Measurements from ENCODE around the gene CHSY1. TPM values are rescaled to one million over a fixed set of nuclear protein-coding genes. Genes with fewer than 3 reads are reported as not detected.
A peak's percentile ranks its signal among the peaks of the same experiment; 100 is the strongest.

CHSY1 gene
- total RNA-seq (2022), result 24.3 and 29.8 TPM in 2 replicates
- percentile 77 among the genes with signal in this experiment for Bru-seq, nascent RNA
- percentile 73 among the genes with signal in this experiment for BruChase-seq, experiment 1, labeled RNA remaining after a 6-hour chase
- percentile 76 among the genes with signal in this experiment for BruChase-seq, experiment 2, labeled RNA remaining after a 2-hour chase
- long read RNA-seq, full-length matches to known transcripts, result 46 of 70 reads
- long read RNA-seq, partial matches to known transcripts, result 0 of 70 reads
- long read RNA-seq, other reads (novel, unspliced or antisense), result 24 of 70 reads

GRCh38 chr15:101251830-101252820 is at the start of gene CHSY1:
Gene CHSY1, minus strand, starts transcription at chr15:101252048. Its CDS starts 592 bp downstream, at chr15:101251456.
- H3K4me1 Mint-ChIP-seq (ENCODE audit: insufficient read depth, unreplicated experiment), result peaks cover 19% of the 10 kb centered on the region
- no peaks in the 10 kb centered on the region for H3K27me3 Mint-ChIP-seq (ENCODE audit: insufficient read depth, unreplicated experiment)
- BruUV-seq (replicated peaks), result no TSS peak
- no peaks in the 10 kb centered on the region for H3K9me3 Mint-ChIP-seq (ENCODE audit: unreplicated experiment)
- no peaks in the 10 kb centered on the region for H3K36me3 Mint-ChIP-seq (ENCODE audit: insufficient read depth, unreplicated experiment)
- ChIA-PET CTCF (interaction anchor here (0.5 to 3.0 kb wide), 15 partner anchors 8 to 839 kb away, joined by 3 to 15 read pairs (median 4); no protein-coding TSS in a partner anchor), POLR2A (interaction anchor here (0.5 to 2.0 kb wide), 23 partner anchors 8 to 1687 kb away, joined by 3 to 7 read pairs (median 3); partner anchors contain the start of gene LRRK1)
- H3K4me3 Mint-ChIP-seq (ENCODE audit: unreplicated experiment), result peak within 1 kb of the TSS; percentile 83
- DNase-seq (ENCODE audit: unreplicated experiment), result peak; percentile 89
- intact Hi-C loops (cut with micrococcal nuclease), result loop anchor here (2.0 kb wide), 2 partner anchors 51 to 163 kb away; no protein-coding TSS in a partner anchor
- TF ChIP-seq CTCF (IDR thresholded peaks at IDR 0.05; ENCODE audit: unreplicated experiment), result peak; percentile 12
- H3K27ac Mint-ChIP-seq (ENCODE audit: low read depth, unreplicated experiment), result peak within 1 kb of the TSS; percentile 71

GRCh38 chr15:101296418-101297405 is 44.9 kb upstream of the CHSY1 start:
- Mint-ChIP-seq H3K4me3 (ENCODE audit: unreplicated experiment) (peak overlapping the region; percentile 79), H3K4me1 (ENCODE audit: insufficient read depth, unreplicated experiment) (peaks cover 22% of the 10 kb centered on the region), H3K27ac (ENCODE audit: low read depth, unreplicated experiment) (peak overlapping the region; percentile 49), H3K36me3 (ENCODE audit: insufficient read depth, unreplicated experiment) (peaks cover 18% of the 10 kb centered on the region), H3K9me3 (ENCODE audit: unreplicated experiment) (no peaks in the 10 kb centered on the region), H3K27me3 (ENCODE audit: insufficient read depth, unreplicated experiment) (no peaks in the 10 kb centered on the region)
- no TSS peak for BruUV-seq (replicated peaks)
- DNase-seq (ENCODE audit: unreplicated experiment), result peak; percentile 40
- ChIA-PET POLR2A (interaction anchor here (0.5 to 5.7 kb wide), 13 partner anchors 11 to 694 kb away, joined by 3 to 102 read pairs (median 4); partner anchors contain the start of genes ASB7 and LINS1), CTCF (interaction anchor here (0.9 to 21.3 kb wide), 4 partner anchors 52 to 362 kb away, joined by 3 to 320 read pairs (median 4); no protein-coding TSS in a partner anchor)
- intact Hi-C loops (cut with micrococcal nuclease), result loop anchor here (5.0 to 10.0 kb wide), 2 partner anchors 206 to 428 kb away; partner anchors contain the start of gene TARS3
- TF ChIP-seq CTCF (IDR thresholded peaks at IDR 0.05; ENCODE audit: unreplicated experiment), result no peak

- H3K4me3 Mint-ChIP-seq (ENCODE audit: unreplicated experiment), result peak overlapping the region; percentile 79
- H3K4me1 Mint-ChIP-seq (ENCODE audit: insufficient read depth, unreplicated experiment), result peaks cover 22% of the 10 kb centered on the region
- DNase-seq (ENCODE audit: unreplicated experiment), result peak; percentile 45
- peaks cover 29% of the 10 kb centered on the region for H3K36me3 Mint-ChIP-seq (ENCODE audit: insufficient read depth, unreplicated experiment)
- H3K9me3 Mint-ChIP-seq (ENCODE audit: unreplicated experiment), result no peaks in the 10 kb centered on the region
- no peak for TF ChIP-seq CTCF (IDR thresholded peaks at IDR 0.05; ENCODE audit: unreplicated experiment)
- no peaks in the 10 kb centered on the region for H3K27me3 Mint-ChIP-seq (ENCODE audit: insufficient read depth, unreplicated experiment)
- peak overlapping the region; percentile 92 for H3K27ac Mint-ChIP-seq (ENCODE audit: low read depth, unreplicated experiment)
- TSS peak; percentile 72 for BruUV-seq (replicated peaks)
- ChIA-PET CTCF (interaction anchor here (0.6 to 21.3 kb wide), 4 partner anchors 344 to 363 kb away, joined by 3 to 320 read pairs (median 4); no protein-coding TSS in a partner anchor), POLR2A (interaction anchor here (0.7 to 5.7 kb wide), 19 partner anchors 10 to 945 kb away, joined by 3 to 102 read pairs (median 10); partner anchors contain the start of genes TARS3 and TM2D3)
- intact Hi-C loops (cut with micrococcal nuclease), result loop anchor here (2.0 to 10.0 kb wide), 3 partner anchors 63 to 429 kb away; partner anchors contain the start of gene TARS3
Observed at GRCh38 chr15:101295607-101296161, 43.8 kb upstream of the CHSY1 start.
